ENCODE measurements around the gene FAM120A. TPM values are rescaled to one million over a fixed set of nuclear protein-coding genes. Genes with fewer than 3 reads are reported as not detected.

FAM120A gene
- total RNA-seq, 1 experiment from 2014 or later = 73.3 TPM

DNA sequence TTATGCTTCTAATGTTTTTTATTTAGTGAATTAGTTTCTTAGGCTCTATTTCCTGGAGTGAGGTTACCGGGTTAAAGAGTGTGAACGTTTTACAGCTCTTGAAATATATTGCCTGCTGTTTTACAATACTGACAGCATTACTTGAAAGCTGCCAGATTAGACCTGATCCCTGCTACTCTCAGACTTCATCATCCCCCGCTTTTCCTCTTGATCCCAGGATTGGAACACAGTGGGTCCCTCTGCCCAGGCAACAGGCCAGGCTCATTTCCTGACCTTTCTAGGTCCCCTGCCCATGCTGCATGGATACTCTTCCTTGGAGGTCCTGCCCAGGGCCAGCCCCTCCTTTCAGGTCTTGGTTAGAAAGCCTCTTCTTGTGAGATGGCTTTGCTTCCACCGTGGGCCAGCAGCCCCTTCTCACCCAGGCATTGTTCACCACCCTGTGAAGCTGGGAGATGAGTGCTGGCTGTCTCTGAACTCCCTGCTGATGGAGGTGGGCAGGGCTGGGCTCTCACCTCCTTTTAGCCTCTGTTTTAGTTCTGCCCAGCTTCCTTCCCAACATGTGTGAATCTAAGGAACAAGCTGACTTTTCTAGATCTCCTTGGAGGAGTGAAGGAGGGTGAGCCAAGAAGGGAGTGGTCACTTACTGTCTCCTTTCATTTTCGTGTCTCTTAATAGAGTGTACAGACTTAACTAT, 17.4 kb downstream of the FAM120A start:
- no peaks in the 10 kb centered on the region for H3K27me3 ChIP-seq (replicated peaks)
- peaks cover 9% of the 10 kb centered on the region; the same call in 1 of the 2 replicates for H3K36me3 ChIP-seq
- H3K4me3 ChIP-seq = no peak overlapping the region
- DNase-seq (ENCODE audit: low read depth in 1 of 2, low spot score in 2 of 2) = no peak
- no peak overlapping the region for H3K27ac ChIP-seq
- H3K4me1 ChIP-seq (replicated peaks) = peaks cover 18% of the 10 kb centered on the region
- no peaks in the 10 kb centered on the region for H3K9me3 ChIP-seq (replicated peaks)

DNA sequence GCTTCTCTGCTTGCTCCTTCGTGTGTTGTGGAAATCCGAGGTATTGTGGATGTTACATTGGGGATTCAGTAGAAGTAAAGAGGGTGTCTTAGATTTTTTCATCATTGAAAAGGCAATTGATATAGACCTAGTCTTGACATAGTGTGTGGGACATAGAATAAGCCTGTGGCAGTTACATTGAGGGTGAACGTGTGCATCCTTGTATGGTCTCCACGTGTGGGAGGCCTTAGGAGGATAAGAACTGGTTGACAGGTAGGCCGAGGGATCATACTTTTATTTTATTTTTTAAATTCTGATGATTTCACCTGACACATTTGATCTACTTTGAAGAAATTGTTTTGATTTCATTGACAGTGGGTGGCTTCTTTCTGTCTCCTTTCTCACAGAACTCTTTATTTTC, 18.9 kb downstream of the FAM120A start:
- no peaks in the 10 kb centered on the region for H3K9me3 ChIP-seq (replicated peaks)
- peaks cover 12% of the 10 kb centered on the region for H3K36me3 ChIP-seq
- no peak for DNase-seq (ENCODE audit: low read depth in 1 of 2, low spot score in 2 of 2)
- H3K27ac ChIP-seq = no peak overlapping the region
- H3K4me1 ChIP-seq (replicated peaks) = peaks cover 20% of the 10 kb centered on the region
- H3K4me3 ChIP-seq = no peak overlapping the region
- H3K27me3 ChIP-seq (replicated peaks) = no peaks in the 10 kb centered on the region

DNA sequence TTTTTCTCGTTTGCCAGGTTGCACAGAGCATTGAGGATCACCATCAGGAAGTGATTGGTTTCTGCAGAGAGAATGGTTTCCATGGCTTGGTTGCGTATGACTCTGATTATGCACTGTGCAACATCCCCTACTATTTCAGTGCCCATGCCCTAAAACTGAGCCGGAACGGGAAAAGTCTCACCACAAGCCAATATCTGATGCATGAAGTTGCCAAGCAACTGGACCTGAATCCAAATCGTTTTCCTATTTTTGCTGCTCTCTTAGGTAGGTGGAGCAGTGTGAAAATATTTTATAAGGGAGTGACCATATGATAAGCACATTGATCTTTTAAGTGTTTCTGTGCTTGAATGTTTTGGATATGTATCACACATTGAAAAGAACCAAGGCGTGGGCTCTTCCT, 19.6 kb downstream of the FAM120A start:
- Histone ChIP-seq H3K27me3 (replicated peaks) (no peaks in the 10 kb centered on the region), H3K4me3 (no peak overlapping the region), H3K36me3 (peaks cover 15% of the 10 kb centered on the region), H3K9me3 (replicated peaks) (no peaks in the 10 kb centered on the region), H3K4me1 (replicated peaks) (peaks cover 27% of the 10 kb centered on the region), H3K27ac (no peak overlapping the region)
- DNase-seq (ENCODE audit: low read depth in 1 of 2, low spot score in 2 of 2) = no peak

DNA sequence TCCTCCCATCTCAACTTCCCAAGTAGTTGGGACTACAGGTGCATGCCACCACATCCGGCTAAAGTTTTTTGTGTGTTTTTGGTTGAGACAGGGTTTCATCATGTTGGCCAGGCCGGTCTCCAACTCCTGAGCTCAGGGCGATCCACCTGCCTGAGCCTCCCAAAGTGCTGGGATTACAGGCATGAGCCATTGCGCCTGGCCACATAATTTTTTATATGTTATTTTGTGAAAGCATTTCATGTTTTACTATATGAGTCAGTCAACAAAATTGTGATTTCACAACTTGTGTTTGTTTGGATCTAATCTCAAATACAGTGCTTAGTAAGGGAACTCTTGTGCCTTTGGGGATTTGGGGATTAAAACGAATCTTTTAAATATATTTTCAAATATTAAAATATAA, 21.9 kb downstream of the FAM120A start:
- Histone ChIP-seq H3K36me3 (peaks cover 25% of the 10 kb centered on the region), H3K27ac (no peak overlapping the region), H3K9me3 (replicated peaks) (no peaks in the 10 kb centered on the region), H3K4me1 (replicated peaks) (peaks cover 14% of the 10 kb centered on the region), H3K27me3 (replicated peaks) (no peaks in the 10 kb centered on the region), H3K4me3 (no peak overlapping the region)
- DNase-seq (ENCODE audit: low read depth in 1 of 2, low spot score in 2 of 2) = no peak

DNA sequence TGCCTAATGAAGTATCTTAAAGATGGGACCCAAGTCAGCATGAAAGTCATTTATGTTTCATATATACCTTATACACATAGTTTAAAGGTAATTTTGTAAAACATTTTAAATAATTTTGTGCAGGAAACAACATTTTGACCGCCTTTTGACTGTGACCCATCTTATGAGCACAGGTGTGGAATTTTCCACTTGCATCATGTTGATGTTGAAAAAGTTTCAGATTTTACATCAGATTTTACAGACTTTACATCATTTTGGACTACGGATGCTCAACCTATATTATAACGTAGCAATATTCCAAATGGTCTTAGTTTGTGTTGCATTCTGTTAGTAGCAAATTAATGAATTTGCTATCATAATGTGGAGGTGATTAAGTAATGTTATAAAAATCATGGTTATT, 23.6 kb downstream of the FAM120A start:
- H3K36me3 ChIP-seq = peaks cover 32% of the 10 kb centered on the region
- no peaks in the 10 kb centered on the region for H3K9me3 ChIP-seq (replicated peaks)
- no peak overlapping the region for H3K4me3 ChIP-seq
- no peak for DNase-seq (ENCODE audit: low read depth in 1 of 2, low spot score in 2 of 2)
- no peak overlapping the region for H3K27ac ChIP-seq
- H3K27me3 ChIP-seq (replicated peaks) = no peaks in the 10 kb centered on the region
- H3K4me1 ChIP-seq (replicated peaks) = peaks cover 9% of the 10 kb centered on the region

DNA sequence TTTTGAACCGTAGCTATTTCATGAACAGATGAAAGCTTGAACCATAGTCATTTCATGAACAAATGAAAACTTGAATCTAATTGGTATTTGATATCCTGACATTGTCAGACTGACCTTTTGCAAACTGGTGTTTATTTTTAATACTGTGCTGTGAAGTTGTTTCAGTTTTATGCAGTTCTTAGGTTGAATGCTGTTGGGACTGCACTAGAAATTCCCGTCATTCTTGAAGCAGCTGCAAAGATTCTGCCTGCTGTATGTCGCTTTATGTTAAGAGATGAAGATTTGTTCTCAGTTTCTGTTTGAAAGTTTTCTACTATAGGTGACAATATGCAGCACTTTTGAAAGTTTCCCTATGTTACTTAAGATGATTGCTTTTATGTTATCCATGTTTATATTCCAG, 24.4 kb downstream of the FAM120A start:
- H3K27me3 ChIP-seq (replicated peaks) = no peaks in the 10 kb centered on the region
- peaks cover 9% of the 10 kb centered on the region for H3K4me1 ChIP-seq (replicated peaks)
- DNase-seq (ENCODE audit: low read depth in 1 of 2, low spot score in 2 of 2) = no peak
- H3K9me3 ChIP-seq (replicated peaks) = no peaks in the 10 kb centered on the region
- no peak overlapping the region for H3K4me3 ChIP-seq
- no peak overlapping the region for H3K27ac ChIP-seq
- H3K36me3 ChIP-seq = peaks cover 32% of the 10 kb centered on the region

DNA sequence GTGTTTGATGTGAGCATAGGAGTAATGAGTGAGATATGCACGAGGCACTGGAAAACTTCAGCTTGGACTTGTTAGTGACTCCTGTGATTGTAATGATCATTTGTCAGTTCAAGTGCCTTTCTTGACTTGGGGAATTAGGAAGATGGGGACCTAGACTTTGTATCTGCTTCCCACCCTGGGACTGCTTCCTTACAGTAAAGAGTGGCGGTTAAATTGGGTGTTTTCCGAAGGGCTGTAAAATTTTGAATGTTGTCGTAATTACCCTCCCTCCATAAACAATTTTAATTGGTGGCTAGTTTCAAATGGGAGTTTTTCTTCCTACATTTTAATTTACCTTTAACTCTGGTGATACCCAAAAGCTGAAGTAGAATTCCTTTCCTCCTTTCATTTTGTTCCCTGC, 25.4 kb downstream of the FAM120A start:
- Histone ChIP-seq H3K27me3 (replicated peaks) (no peaks in the 10 kb centered on the region), H3K27ac (no peak overlapping the region)
- DNase-seq (ENCODE audit: low read depth in 1 of 2, low spot score in 2 of 2) = no peak

DNA sequence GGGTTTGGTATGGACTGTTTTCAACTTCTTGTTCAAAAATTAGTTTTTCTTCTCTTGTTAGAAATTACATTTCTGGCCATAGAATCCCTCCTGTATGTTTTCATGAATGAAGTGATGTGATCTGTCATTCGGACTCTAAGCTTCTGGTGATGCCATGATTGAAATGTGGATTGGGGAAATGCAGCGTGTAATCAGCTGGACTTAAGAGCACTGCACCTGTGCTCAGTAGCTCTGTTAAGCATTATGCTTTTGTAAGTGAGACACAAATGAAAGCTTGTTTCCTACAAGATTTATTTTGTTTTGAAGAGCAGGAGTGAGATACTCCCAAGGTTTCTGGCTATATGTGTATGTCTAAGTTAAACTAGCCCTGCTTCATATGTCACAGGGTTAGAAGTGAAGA, 25.9 kb downstream of the FAM120A start:
- Histone ChIP-seq H3K27ac (no peak overlapping the region), H3K9me3 (replicated peaks) (no peaks in the 10 kb centered on the region), H3K36me3 (peaks cover 23% of the 10 kb centered on the region), H3K4me1 (replicated peaks) (peaks cover 9% of the 10 kb centered on the region), H3K27me3 (replicated peaks) (no peaks in the 10 kb centered on the region), H3K4me3 (no peak overlapping the region)
- no peak for DNase-seq (ENCODE audit: low read depth in 1 of 2, low spot score in 2 of 2)

More for the DNA sequence above, 25.4 kb downstream of the FAM120A start:
- H3K9me3 ChIP-seq (replicated peaks) = no peaks in the 10 kb centered on the region
- H3K4me3 ChIP-seq = no peak overlapping the region
- H3K36me3 ChIP-seq = peaks cover 26% of the 10 kb centered on the region
- H3K4me1 ChIP-seq (replicated peaks) = peaks cover 9% of the 10 kb centered on the region

DNA sequence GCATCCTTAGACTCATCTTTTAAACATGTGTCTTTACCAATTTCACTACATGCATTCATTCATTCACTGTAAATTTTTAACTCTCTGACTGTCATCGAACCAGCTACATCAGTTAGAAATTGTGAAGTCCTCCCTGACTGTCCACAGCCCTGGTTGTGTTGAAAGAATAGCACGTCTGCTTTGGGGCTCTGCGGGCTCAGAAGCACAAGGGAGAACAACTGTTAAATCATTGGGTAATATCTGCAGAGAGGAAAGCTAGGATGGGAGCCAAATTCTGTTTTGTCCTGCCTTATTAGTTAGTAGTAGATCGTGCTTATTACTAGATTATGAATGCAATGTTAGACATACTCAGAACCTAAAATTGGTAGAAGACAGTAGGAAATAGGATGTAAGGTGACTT, 28.2 kb downstream of the FAM120A start:
- Histone ChIP-seq H3K27ac (no peak overlapping the region), H3K4me1 (replicated peaks) (peaks cover 9% of the 10 kb centered on the region), H3K9me3 (replicated peaks) (no peaks in the 10 kb centered on the region), H3K4me3 (no peak overlapping the region), H3K27me3 (replicated peaks) (no peaks in the 10 kb centered on the region), H3K36me3 (peaks cover 25% of the 10 kb centered on the region)
- DNase-seq (ENCODE audit: low read depth in 1 of 2, low spot score in 2 of 2) = no peak

DNA sequence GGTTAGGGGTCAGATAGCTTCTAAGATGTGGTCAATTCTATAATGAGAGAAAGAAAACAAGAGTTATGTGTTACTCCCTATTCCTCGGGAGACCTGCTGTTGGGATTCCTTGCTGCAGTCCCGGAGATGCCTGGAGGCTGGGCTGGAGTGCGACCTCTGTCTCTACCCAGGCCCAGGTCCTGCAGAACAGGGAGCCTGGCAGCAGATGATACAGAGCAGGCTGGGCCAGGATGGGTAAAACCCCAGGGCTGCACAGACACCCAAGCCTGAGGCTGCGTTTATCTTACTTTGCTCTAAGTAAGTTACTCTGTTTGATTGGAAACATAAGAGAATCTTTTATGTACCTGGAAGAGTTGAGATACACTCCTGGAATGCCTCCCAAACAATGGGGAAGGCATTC, 28.8 kb downstream of the FAM120A start:
- Histone ChIP-seq H3K9me3 (replicated peaks) (no peaks in the 10 kb centered on the region), H3K27ac (no peak overlapping the region), H3K4me1 (replicated peaks) (peaks cover 8% of the 10 kb centered on the region), H3K27me3 (replicated peaks) (no peaks in the 10 kb centered on the region), H3K36me3 (peaks cover 25% of the 10 kb centered on the region), H3K4me3 (no peak overlapping the region)
- no peak for DNase-seq (ENCODE audit: low read depth in 1 of 2, low spot score in 2 of 2)

DNA sequence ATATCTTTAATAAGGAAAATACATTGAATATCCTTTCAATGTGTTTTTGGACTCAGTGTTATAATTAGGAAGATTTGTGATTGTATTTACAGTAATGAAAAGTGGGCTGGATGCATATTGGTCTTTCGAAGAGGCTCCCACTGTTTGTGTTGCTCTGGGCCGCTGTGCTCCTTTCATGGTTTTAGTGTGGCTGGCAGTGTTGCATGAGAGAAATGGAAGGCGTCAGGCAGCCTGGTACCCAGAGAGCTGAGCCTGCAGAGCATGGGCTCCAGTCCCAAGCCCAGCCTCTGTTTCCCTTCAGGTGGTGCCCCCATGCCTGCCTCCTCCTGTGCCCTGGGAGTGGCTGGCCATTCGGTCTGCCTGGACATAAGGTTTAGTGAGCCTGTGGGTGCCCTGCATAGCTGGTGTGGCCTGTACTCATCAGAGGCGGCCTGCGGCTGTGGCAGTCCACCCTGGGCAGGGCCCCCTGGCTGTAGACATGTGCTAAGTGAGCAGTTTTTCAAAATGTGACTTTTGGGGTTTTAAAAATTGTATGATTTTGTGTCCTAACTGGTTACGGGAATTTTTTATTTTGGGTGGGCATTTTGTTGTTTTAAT, 29.3 kb downstream of the FAM120A start:
- H3K27me3 ChIP-seq (replicated peaks) = no peaks in the 10 kb centered on the region
- DNase-seq (ENCODE audit: low read depth in 1 of 2, low spot score in 2 of 2) = no peak
- H3K36me3 ChIP-seq = peaks cover 25% of the 10 kb centered on the region
- no peak overlapping the region for H3K4me3 ChIP-seq
- no peak overlapping the region for H3K27ac ChIP-seq
- peaks cover 2% of the 10 kb centered on the region; the same call in 1 of the 2 replicates for H3K4me1 ChIP-seq (replicated peaks)
- H3K9me3 ChIP-seq (replicated peaks) = no peaks in the 10 kb centered on the region

DNA sequence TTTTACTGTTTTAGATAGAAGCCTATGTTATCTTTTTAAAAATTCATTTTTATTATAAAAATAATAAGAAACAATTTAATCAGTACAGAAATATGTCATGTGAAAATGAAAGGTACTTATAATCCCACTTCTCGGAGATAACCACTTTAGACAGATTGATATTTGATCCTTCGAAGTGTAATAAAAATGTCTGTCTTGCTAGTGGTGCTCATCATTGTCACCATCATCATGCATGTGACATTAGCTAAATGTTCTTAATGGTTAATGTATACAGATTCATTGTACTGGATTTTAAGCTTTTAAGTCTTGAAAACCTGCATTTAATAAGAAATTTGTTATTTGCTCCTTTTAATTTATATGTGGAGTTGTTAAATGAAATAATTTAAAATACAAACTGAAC, 32.0 kb downstream of the FAM120A start:
- no peaks in the 10 kb centered on the region for H3K4me1 ChIP-seq (replicated peaks)
- H3K27me3 ChIP-seq (replicated peaks) = no peaks in the 10 kb centered on the region
- DNase-seq (ENCODE audit: low read depth in 1 of 2, low spot score in 2 of 2) = no peak
- H3K4me3 ChIP-seq = no peak overlapping the region
- H3K27ac ChIP-seq = no peak overlapping the region
- H3K36me3 ChIP-seq = peaks cover 12% of the 10 kb centered on the region
- H3K9me3 ChIP-seq (replicated peaks) = no peaks in the 10 kb centered on the region

DNA sequence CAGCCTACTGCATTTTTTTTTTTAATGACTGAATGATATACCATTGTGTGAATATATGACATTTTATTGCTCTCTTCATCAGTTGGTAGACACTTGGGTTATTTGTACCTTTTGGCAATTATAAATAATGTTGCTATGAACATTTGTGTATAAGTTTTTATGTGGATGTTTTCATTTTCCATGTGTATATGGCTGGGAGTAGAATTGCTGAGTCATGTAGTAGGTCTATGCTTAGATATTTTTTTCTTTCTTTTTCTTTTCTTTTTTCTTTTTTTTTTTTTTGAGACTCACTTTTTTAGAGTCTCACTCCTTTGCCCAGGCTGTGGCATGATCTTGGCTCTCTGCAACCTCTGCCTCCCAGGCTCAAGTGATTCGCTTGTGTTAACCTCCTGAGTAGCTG, 34.8 kb downstream of the FAM120A start:
- H3K4me3 ChIP-seq = no peak overlapping the region
- no peaks in the 10 kb centered on the region for H3K4me1 ChIP-seq (replicated peaks)

DNA sequence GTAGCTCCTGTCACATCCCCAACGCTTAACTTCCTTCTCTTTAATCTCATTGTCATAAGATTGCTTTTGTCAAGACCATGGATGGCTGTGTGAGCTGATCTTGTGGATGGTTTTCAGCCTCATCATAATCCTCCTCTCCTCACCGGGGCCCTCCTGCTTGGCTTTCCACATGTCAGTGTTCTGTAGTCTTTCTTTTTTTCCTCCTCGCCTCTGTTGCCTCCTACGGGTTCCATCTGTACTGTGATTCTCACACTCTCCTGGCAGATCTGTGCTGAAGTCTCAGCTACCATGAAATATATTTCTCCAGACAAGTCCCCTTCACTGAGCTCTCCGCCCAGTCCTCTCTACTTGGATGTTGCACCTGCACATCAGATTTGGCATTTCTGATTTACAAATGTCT, 36.8 kb downstream of the FAM120A start:
- no peak overlapping the region for H3K27ac ChIP-seq
- no peaks in the 10 kb centered on the region for H3K4me1 ChIP-seq (replicated peaks)
- no peak for DNase-seq (ENCODE audit: low read depth in 1 of 2, low spot score in 2 of 2)
- H3K4me3 ChIP-seq = no peak overlapping the region
- peaks cover 18% of the 10 kb centered on the region; the same call in 1 of the 2 replicates for H3K36me3 ChIP-seq
- H3K9me3 ChIP-seq (replicated peaks) = no peaks in the 10 kb centered on the region
- no peaks in the 10 kb centered on the region for H3K27me3 ChIP-seq (replicated peaks)

More for the DNA sequence above, 34.8 kb downstream of the FAM120A start:
- H3K27ac ChIP-seq = 0 out of 2 replicates have a peak overlapping the region, but pooled peaks have one; percentile 13
- peaks cover 18% of the 10 kb centered on the region; the same call in 1 of the 2 replicates for H3K36me3 ChIP-seq
- no peaks in the 10 kb centered on the region for H3K27me3 ChIP-seq (replicated peaks)
- no peak for DNase-seq (ENCODE audit: low read depth in 1 of 2, low spot score in 2 of 2)
- H3K9me3 ChIP-seq (replicated peaks) = no peaks in the 10 kb centered on the region

All from SJSA1 (cell line).